ENCODE results near the gene LRRC55. TPM values are rescaled to one million over a fixed set of nuclear protein-coding genes. Genes with fewer than 3 reads are reported as not detected.

The LRRC55 gene
- total RNA-seq, 1 experiment from 2014 or later = not detected

GRCh38 chr11:57224537-57224936 is 42.8 kb downstream of the LRRC55 start:
- Histone ChIP-seq H3K4me3 (ENCODE audit: low read depth in 2 of 2, low read length in 2 of 2) (no peak overlapping the region), H3K9me3 (ENCODE audit: control insufficient read depth, insufficient read depth, low read depth, low read length) (no peaks in the 10 kb centered on the region), H3K27ac (ENCODE audit: low read length) (no peak overlapping the region), H3K4me1 (ENCODE audit: control insufficient read depth, insufficient read depth, low read length) (no peaks in the 10 kb centered on the region), H3K36me3 (ENCODE audit: control insufficient read depth, insufficient read depth, low read length) (no peaks in the 10 kb centered on the region), H3K27me3 (ENCODE audit: control insufficient read depth, insufficient read depth, low read length) (peaks cover 2% of the 10 kb centered on the region; the same call in 1 of the 2 replicates)
- CTCF ChIA-PET = no interaction called here
- intact Hi-C loops (cut with micrococcal nuclease; ENCODE audit: unreplicated experiment) = no loop called here
- no TSS peak for BruUV-seq (replicated peaks)
- no peak for ATAC-seq
- in situ Hi-C loops (cut with HindIII; ENCODE audit: low pct_unique_long_range_greater_than_20kb, low sequenced_read_pairs) = no loop called here
- no peak for TF ChIP-seq CTCF (IDR thresholded peaks at IDR 0.05)
- POLR2A ChIA-PET = no interaction called here
- no peak for DNase-seq (ENCODE audit: low read depth, low spot score)

GRCh38 chr11:57228600-57228999 is 46.8 kb downstream of the LRRC55 start:
- in situ Hi-C loops (cut with HindIII; ENCODE audit: low pct_unique_long_range_greater_than_20kb, low sequenced_read_pairs) = no loop called here

More at GRCh38 chr11:57228600-57228999, 46.8 kb downstream of the LRRC55 start:
- ATAC-seq (no peak), DNase-seq (ENCODE audit: low read depth, low spot score) (no peak)
- intact Hi-C loops (cut with micrococcal nuclease; ENCODE audit: unreplicated experiment) = no loop called here
- no TSS peak for BruUV-seq (replicated peaks)
- ChIA-PET POLR2A (no interaction called here), CTCF (no interaction called here)
- no peak for TF ChIP-seq REST (IDR thresholded peaks at IDR 0.05; ENCODE audit: insufficient read depth in 1 of 2, low read depth in 2 of 2, low read length in 1 of 2)
- TF ChIP-seq SIN3A (IDR thresholded peaks at IDR 0.05; ENCODE audit: borderline replicate concordance, insufficient read depth, low read depth, low read length) = no peak
- TF ChIP-seq CTCF (IDR thresholded peaks at IDR 0.05) = no peak
- TF ChIP-seq POLR2AphosphoS5 (IDR thresholded peaks at IDR 0.05; ENCODE audit: low read depth, low read length) = no peak
- no peaks in the 10 kb centered on the region for H3K36me3 ChIP-seq (ENCODE audit: control insufficient read depth, insufficient read depth, low read length)
- H3K27me3 ChIP-seq (ENCODE audit: control insufficient read depth, insufficient read depth, low read length) = peaks cover 9% of the 10 kb centered on the region
- H3K4me1 ChIP-seq (ENCODE audit: control insufficient read depth, insufficient read depth, low read length) = no peaks in the 10 kb centered on the region
- no peaks in the 10 kb centered on the region for H3K9me3 ChIP-seq (ENCODE audit: control insufficient read depth, insufficient read depth, low read depth, low read length)
- H3K4me3 ChIP-seq (ENCODE audit: low read depth in 2 of 2, low read length in 2 of 2) = no peak overlapping the region
- H3K27ac ChIP-seq (ENCODE audit: low read length) = no peak overlapping the region
